HuH-7 (cell line): ENCODE results near the gene CTAGE1.
A peak's percentile ranks its signal among the peaks of the same experiment; 100 is the strongest.
"Not testable (repeated sequence)": the region's sequence is repeated elsewhere in the genome, so short reads cannot be mapped to it uniquely, and the experiment has no call there.

Source experiments
- DNase-seq: peaks from one replicate; pipeline ENCODE4 v3.0.0; 2011; ENCODE audit warnings: low spot score

CTAGE1 gene

DNA sequence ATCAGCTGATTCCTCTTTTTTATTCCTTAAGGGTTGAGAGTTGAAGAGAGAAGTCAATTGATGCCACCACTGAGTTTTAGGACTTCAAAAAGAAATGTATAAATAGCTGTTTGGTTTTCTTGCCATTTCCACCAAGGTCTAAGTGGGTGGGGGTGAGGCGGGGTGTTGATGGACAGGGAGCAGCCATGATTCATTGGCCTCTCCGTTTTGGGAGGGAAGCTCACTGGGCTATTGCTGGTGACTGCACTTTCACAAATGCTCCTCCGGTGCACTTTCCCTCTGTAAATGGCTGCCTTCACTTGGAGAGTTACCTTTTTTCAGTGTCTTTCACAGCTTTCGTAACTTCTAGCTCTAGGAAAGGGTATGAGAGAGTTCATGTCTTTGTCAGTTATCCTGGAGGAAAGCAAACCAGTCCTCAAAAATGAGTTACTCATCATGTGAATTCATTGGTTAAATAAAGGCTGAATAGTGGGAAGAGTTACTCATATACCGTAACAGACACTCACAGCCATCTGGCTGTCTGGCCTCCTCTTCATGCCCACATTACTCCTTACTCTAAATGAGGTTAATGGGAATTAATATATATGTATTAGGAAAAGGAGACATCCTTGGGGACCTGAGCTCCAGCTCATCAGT lies 17.4 kb upstream of the CTAGE1 start:
- DNase-seq = no peak

DNA sequence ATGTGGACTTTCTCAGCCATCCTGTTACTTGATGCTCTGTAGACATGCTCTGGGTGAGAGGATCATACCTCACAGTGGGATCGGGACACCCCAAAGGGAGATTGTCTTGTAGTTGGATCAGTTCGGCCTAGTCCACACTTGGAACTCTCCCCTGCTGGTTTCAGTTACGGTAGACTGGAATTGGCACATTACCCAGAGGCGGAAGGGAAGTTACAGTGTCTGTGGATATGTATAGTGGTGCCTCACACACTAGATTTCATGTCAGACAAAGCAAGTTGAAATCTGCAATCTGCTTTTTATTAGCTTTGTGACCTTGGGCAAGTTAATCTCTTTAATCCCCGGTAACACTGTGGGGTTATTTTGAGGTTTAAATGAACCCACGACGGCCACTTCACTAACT lies 16.2 kb upstream of the CTAGE1 start:
- DNase-seq = no peak

DNA sequence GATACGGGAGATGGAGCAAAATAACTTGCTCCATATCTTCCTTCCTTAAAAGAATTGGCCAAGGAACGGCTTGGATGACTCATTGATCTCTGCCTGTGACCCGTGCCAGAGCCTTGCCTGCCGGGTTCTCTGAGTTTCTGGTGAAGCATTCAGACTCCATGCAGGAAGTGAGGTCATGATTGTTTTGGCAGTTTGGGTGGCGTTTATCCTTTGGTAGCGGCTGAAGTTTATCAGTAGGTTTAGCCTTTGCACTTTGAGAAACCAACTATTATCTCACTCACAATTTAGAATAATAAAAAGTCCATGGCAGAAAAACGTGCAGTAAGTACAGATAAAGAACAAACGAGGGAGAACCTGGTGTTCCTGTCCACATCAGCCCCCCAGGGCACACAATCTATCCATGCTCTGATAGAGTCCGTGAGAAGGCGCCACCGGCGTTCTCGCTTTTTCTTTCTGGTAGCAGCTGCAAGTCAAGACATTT lies 15.0 kb upstream of the CTAGE1 start:
- DNase-seq = no peak

DNA sequence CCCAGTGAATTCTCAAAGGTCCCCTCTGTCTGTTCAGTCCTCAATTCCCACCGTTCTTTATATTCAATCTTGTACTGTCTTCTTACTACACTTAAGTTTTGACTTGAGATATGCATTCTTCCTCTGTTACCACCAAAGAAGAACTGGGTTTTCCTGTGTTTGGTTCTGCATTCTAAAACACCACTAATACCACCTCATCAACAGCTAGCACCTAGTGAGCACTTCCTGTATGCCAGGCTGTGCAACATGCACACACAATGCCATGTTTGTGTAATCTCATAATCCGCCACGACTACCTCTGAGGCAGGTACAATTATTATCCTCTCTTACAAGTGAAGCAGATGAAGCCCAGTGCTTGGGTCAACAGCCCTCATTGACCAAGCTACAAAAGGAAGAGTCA lies 11.8 kb upstream of the CTAGE1 start:
- no peak for DNase-seq

DNA sequence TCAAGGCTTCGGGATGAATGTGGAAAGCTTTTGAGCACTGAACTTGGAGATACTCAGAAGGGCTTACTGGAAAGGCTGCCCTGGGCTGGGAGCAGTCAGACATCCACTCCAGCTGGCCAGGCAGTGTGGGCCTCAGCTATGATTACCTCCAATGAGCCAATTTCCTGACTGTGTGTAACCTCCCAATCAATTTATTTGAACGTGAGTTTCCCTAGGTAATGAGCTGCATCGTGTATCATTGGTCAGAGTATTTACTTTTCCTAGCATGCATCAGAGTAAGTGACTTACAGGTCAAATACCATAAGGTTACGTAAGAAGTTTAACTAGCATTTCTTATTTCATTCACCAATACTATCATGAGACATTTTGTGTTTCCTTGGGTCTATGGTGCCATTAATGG lies 11.0 kb upstream of the CTAGE1 start:
- peak; percentile 26 for DNase-seq

DNA sequence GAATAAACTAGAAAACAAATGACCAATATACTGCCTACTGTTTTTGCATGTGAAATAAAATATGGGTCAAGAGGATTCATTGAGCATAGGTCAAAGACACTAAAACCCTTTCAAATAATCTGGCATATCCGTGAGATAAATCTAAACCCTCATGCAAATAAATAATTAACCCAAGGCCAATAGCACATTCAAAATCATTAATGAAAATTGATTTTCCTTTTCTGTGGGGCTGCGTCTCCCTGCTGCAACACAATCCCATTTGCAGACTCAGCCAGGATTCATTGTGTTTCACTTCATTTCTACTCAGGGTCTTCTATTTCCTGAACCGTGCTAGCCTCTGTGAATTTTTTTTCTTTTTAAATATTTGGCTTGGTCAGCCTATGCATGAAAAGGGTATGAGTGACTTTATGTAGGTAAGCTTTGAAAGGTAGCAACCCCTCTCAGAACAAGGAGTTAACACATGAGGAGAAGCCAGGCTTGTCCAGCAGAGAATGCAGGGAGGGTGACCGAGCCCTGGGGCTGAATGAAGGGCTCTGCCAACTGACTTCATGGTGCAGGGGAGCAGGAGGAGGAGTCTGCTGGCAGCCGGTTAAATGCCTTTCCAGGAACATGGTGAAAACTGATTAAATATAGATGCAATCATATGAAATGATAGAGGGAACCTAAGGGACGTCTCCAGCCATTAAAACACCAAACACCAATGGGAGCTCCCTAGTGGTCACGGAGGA lies 10.3 kb upstream of the CTAGE1 start:
- no peak for DNase-seq

DNA sequence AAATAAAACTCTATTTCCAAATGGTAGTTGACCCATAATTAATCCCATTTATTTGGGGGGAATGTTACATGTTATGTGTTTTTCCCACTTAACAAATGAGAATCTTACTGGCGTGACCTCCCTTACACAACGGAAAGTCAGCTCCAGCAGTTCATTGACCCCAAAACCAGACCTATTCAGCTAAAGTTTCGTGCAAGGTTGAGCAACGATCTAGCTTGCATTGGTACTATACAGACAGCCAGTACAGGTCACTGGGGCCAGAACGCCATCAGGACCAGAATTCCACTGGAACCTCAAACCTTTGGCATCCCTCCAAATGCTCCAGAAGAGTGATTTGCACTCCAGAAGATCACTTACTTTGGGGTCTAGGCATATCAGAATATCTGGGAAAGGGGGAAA lies 6.8 kb upstream of the CTAGE1 start:
- DNase-seq = peak; percentile 32

DNA sequence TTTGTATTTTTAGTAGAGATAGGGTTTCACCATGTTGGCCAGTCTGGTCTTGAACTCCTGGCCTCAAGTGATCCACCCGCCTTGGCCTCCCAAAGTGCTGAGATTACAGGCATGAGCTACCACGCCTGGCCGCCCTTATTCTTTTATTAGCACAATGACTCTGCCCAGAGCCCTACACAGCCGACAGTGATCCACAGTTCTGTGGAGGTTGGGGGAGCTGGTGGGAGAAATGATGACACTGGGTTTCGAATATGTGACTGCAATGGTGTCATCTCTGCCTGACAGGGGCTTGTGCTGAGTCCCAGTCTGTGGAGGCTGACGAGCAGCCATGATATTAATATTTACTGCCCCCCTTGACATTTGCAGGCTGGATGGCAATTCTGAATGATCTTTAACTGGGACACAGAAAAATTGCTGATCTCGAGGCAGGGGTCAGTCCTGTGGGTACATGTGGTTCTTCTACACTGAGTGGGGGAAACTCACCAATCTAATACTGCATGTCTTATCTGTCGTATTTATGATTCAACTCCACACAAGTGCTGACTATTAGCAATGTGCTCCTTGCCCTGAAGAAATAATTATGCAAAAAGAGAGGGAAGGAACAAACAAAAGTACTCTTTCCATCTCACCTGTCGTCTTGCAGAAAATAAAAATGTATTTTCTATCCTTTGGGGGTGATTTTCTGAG lies 6.3 kb upstream of the CTAGE1 start:
- DNase-seq = no peak

DNA sequence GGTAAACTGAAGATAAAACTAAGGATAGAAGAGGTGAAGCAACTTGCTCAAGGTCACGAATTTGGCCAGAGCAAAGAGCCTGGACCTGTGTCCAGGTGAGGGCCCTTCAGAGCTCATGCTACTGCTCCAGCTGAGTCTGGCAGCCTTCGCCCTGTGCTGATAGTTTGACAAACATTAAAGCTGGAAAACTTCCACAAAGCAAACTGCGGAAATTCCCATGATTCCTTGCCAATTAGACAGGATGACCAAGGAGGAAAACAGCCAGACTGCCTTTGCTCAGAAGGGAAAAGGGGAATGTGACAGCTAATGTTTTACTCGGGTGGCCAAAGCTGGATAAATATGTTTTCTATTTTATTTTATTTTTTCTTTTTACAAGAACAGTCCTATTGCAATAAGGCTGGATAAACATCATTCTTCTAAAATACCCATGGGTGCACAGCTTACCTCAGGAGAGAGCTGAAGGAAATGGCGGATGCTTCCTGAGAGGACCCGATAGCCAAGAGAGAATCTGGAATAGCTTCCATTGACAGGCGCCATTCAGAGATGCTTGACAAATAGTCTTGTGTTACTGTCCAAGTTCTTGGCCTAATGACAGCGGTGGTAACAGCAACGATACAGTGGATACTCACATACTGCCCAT lies 5.3 kb upstream of the CTAGE1 start:
- no peak for DNase-seq

DNA sequence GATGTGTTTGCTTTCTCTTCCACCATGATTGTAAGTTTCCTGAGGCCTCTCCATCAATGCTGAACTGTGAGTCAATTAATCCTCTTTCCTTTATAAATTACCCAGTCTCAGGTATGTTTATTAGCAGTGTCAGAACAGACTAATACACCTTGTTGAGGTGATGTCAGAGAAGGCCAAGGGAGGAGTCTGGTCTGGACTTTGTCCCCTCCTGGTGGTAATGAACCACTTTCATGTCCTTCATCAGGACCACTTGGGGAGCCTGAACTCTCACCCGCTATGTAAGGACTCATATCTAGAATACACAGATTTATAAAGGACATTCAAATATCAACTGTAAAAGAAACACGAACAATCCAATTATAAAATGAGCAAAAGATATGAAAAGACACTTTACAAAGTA lies 2.9 kb upstream of the CTAGE1 start:
- DNase-seq = no peak

DNA sequence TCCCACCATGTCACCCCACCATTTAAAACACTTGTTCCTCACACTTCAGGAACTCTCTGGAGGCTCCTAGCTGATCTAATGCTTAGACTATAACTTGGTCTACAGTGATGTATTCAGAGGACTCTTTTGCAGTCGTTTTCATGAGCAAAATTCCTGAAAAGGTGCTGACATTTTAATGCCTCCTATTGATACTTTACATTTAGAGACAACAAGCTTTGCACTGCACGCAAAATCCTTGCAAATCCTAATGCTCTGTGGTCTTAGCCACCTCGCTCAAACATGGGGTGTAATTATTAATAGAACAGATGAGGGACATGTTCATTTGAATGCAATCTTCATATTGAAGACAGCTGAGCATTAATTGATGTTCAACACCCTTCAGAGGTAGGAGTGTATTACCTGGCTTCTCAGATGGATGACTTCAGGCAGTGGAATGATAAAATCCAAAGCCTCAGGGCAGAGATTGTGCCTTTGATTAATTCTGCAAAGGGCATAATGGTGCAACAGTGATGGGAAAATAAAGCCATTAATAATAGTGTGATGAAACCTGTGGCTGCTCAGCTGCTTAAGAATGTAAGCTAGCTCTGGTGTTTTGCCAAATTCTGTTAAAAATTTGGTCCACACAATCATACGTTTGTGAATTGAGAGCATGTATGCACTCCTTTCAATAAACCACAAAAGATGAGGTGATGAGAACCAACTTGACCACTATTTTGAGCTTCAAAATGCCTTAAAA lies 5.4 kb downstream of the CTAGE1 start:
- no peak for DNase-seq

DNA sequence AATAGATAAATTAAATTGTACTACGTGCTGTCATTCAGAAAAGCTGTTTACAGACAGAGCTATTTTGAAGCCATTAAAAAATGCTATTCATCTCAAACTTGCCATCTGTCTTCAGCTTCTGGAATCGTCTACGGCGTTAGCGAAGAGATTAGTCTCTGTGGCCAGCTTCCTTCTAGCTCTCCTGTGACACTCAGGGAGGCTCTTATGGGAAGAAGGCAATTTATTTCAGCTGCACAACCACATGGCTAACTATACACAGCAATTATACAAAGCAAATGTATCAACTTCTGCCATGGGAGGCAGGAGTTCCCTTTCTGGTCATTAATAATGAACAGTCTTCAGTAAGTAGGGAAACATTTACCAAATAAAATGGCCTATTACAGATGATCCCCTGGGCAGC lies 6.3 kb downstream of the CTAGE1 start:
- DNase-seq = no peak

DNA sequence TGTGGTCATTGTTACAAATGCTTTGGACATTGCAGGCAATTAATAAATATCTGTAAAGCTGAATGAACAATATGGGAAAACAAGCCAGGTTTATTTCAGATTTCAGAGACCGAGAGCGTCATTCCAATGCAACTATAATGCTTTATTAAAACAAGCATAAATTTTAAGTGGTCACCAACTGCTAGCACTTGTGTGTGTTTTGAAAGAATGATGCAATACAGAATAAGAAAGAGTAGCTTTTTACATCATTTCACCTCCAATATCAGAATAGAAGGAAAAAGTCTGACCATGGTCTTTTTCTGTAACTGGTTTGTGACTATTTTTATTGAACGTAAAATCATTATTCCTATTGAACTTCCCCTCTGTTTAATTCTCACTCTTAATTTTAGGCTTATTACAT lies 7.6 kb downstream of the CTAGE1 start:
- no peak for DNase-seq

DNA sequence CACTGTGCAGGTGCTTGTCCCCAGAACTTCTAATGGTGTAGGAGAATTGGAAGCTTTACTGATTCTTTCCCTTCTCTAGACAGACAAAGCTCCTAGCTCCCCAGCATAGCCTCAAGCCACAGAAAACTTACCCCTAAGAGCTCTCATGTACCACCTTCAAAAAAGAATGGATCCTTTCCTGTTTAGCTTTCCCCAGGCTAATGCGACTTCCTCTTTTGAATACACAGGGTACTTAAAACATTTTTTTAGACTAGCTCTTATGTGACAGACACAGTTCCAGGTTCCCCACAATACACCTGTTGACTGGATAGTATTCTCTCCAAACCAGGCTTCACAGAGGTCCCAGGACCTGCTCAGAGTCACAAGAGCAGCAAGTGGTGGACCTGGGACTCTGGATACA lies 8.3 kb downstream of the CTAGE1 start:
- DNase-seq = no peak

DNA sequence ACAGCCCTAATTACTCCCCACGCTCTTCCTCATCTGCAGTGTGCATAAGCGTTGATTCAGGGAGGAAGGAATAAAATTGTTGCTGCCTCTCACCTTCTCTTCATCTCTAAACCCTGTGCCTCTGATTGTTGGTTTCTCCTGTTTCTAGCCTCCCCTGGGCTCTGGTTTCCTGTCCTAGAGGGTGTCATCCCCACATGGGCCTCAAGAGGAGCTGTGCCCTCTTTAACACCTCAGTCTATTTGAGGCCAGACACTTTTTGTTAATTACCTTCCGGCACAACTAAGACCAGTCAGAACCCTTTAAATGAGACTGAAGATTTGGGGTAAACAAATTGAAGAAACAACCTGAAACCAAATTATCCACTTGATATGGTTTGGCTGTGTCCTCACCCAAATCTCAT lies 9.7 kb downstream of the CTAGE1 start:
- no peak for DNase-seq

DNA sequence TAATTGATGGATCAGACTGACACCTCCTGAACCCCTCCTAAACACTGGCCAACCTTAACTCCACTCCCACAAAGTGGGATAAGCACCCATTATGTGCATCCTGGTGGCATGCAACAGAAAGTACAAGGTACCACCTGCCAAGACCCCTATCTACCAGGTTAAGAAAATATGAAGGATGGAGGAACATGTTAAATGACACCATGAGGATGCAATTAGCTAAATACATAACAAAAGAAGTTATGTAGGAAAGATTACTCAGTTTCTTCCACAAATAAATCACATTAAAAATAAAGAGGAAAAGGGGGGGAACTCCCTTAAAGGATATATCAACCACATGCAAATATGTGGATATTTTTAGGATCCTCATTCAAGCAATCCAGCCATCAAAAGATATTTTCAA lies 12.6 kb downstream of the CTAGE1 start:
- no peak for DNase-seq

DNA sequence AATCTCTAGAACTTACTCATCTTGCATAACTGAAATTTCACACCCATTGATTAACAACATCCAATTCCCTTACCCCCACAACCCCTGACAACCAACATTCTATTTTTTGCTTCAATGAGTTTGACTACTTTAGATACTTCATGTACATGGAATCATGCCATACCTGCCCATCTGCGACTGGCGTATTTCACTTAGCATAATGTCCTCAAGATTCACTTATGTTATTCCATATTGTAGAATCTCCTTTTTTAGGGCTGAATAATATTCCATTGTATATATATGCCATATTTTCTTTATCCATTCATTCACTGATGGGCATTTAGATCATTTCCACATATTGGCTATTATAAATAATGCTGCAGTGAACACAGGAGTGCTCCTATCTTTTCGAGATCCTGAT lies 13.8 kb downstream of the CTAGE1 start:
- no peak for DNase-seq

DNA sequence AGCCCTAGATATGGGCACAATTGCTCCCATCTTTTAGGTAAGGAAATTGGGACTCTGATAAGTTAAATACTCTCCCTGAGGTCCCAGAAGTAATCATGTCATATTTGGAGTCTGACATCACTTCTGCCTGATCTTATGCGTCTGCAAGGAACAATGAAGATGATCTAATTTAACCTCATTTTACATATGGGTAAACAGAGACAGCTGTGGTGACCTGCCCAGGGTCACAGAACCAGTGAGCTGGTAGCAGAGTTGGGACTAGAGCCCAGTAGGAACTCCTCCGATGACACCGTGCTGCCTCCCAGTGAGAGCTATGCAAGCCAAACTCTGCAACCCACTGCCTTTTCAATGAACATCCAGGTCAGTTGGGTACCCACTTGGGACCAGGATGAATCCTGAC lies 17.8 kb downstream of the CTAGE1 start:
- no peak for DNase-seq

DNA sequence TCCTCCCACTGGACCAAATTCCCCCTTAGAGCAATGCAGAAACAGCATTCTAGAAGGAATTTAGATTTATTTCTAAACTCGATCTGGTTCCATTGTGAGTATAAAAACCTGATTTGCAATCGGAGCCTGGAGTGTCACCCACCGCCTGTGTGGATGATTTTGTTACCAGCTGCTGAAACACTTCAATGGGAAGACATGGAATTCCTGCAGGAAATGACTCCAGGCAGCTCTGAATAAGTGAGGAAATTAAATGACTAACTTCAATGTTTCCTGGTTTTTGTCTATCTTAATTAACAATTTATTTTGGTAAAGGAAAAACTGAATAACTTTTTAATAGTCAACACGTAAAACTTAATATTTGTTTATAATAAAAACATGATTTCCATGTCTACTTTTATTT lies 19.3 kb downstream of the CTAGE1 start:
- no peak for DNase-seq

DNA sequence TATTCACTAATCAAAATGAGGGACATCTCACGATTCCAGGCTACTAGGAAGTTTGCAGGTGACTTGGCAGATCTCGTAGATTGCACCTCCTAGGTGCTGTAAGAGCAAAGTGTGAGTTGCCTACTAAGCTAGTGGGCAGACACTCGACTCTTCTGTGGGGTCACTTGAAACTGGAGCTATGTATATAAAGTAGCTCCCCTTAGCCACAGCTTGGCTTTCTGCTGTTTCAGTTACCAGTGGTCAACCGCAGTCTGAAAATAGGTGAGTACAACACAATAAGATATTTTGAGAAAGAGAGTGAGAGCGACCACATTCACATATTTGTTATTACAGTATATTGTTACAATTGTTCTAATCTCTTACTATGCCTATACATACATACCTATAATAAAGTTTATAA lies 23.3 kb downstream of the CTAGE1 start:
- no peak for DNase-seq

DNA sequence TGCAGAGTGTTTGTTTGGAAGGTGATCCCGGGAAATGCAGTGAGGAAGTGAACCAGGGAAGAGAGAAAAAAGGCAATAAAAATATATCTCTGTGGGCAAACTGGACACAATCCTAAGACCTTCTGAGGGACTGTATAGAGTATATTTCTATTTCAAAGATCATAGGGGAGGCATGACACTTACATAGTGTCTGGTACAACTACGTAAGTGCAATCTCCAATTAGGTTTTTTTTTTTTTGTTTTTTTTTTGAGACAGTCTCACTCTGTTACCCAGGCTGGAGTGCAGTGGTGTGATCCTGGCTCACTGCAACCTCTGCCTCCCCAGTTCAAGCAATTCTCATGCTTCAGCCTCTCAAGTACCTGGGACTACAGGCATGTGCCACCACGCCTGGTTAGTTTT lies 24.6 kb downstream of the CTAGE1 start:
- not testable (repeated sequence) for DNase-seq
